ENCODE results near the gene AMBP. TPM values are rescaled to one million over a fixed set of nuclear protein-coding genes. Genes with fewer than 3 reads are reported as not detected.

The AMBP gene
- total and polyA plus RNA-seq, 2 of the 13 experiments (the other 11 are each of a cell fraction or from before 2014, with no cell fraction given), result 1,510 to 2,580 TPM

DNA sequence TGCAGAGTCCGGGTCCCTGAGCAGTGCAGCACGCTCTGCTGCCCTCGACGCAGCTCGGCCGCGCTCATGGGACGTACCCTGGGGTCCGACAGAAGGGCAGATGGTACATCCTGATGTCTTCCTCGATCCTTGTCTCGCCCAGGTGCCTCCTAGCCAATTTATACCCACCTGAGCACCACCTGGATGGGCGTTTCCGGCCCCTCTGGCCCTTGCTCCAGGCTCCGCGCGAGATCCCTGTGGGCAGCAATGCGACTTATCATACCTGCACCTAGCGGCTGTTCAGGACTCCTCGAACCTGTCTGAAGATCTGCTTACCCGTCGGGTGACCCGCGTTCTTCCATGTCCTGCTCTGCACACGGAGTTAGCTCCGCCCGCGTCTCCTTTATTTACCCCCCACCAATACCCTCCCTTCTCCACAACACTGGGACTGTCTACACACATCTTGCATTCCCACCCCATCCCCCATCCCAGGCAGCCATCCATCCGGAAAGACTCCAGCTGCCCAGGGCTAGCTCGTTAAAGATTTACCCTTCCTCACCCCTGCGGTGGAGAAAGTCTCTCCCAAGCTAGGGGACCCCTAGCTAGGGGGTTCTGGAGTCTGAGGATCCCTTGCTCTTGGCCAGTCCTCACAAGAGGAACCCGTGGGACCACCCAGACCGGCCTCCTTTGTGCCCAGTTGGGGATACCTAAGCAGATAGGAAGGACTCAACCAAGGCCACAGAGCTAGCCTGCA lies 21.0 kb upstream of the AMBP start, which contains the start of gene KIF12 (continued):
- TF ChIP-seq, protein P1, sequence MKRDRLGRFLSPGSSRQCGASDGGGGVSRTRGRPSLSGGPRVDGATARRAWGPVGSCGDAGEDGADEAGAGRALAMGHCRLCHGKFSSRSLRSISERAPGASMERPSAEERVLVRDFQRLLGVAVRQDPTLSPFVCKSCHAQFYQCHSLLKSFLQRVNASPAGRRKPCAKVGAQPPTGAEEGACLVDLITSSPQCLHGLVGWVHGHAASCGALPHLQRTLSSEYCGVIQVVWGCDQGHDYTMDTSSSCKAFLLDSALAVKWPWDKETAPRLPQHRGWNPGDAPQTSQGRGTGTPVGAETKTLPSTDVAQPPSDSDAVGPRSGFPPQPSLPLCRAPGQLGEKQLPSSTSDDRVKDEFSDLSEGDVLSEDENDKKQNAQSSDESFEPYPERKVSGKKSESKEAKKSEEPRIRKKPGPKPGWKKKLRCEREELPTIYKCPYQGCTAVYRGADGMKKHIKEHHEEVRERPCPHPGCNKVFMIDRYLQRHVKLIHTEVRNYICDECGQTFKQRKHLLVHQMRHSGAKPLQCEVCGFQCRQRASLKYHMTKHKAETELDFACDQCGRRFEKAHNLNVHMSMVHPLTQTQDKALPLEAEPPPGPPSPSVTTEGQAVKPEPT (CRISPR knock-in tag; IDR thresholded peaks at IDR 0.05; ENCODE audit: low read depth), result 0 out of 2 replicates have a peak, but pooled peaks have one; percentile 32
- TF ChIP-seq, protein P2, sequence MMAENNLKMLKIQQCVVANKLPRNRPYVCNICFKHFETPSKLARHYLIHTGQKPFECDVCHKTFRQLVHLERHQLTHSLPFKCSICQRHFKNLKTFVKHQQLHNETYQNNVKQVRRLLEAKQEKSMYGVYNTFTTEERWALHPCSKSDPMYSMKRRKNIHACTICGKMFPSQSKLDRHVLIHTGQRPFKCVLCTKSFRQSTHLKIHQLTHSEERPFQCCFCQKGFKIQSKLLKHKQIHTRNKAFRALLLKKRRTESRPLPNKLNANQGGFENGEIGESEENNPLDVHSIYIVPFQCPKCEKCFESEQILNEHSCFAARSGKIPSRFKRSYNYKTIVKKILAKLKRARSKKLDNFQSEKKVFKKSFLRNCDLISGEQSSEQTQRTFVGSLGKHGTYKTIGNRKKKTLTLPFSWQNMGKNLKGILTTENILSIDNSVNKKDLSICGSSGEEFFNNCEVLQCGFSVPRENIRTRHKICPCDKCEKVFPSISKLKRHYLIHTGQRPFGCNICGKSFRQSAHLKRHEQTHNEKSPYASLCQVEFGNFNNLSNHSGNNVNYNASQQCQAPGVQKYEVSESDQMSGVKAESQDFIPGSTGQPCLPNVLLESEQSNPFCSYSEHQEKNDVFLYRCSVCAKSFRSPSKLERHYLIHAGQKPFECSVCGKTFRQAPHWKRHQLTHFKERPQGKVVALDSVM (CRISPR knock-in tag; IDR thresholded peaks at IDR 0.05), result 0 out of 2 replicates have a peak, but pooled peaks have one; percentile 11
- TF ChIP-seq, protein P3, sequence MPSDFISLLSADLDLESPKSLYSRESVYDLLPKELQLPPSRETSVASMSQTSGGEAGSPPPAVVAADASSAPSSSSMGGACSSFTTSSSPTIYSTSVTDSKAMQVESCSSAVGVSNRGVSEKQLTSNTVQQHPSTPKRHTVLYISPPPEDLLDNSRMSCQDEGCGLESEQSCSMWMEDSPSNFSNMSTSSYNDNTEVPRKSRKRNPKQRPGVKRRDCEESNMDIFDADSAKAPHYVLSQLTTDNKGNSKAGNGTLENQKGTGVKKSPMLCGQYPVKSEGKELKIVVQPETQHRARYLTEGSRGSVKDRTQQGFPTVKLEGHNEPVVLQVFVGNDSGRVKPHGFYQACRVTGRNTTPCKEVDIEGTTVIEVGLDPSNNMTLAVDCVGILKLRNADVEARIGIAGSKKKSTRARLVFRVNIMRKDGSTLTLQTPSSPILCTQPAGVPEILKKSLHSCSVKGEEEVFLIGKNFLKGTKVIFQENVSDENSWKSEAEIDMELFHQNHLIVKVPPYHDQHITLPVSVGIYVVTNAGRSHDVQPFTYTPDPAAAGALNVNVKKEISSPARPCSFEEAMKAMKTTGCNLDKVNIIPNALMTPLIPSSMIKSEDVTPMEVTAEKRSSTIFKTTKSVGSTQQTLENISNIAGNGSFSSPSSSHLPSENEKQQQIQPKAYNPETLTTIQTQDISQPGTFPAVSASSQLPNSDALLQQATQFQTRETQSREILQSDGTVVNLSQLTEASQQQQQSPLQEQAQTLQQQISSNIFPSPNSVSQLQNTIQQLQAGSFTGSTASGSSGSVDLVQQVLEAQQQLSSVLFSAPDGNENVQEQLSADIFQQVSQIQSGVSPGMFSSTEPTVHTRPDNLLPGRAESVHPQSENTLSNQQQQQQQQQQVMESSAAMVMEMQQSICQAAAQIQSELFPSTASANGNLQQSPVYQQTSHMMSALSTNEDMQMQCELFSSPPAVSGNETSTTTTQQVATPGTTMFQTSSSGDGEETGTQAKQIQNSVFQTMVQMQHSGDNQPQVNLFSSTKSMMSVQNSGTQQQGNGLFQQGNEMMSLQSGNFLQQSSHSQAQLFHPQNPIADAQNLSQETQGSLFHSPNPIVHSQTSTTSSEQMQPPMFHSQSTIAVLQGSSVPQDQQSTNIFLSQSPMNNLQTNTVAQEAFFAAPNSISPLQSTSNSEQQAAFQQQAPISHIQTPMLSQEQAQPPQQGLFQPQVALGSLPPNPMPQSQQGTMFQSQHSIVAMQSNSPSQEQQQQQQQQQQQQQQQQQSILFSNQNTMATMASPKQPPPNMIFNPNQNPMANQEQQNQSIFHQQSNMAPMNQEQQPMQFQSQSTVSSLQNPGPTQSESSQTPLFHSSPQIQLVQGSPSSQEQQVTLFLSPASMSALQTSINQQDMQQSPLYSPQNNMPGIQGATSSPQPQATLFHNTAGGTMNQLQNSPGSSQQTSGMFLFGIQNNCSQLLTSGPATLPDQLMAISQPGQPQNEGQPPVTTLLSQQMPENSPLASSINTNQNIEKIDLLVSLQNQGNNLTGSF (CRISPR knock-in tag; IDR thresholded peaks at IDR 0.05), result no peak
- TF ChIP-seq TEAD3 (CRISPR knock-in tag; optimal IDR thresholded peaks at IDR 0.05; ENCODE audit: borderline replicate concordance), result peak; percentile 84
- peak; percentile 36; the same call in 1 of the 2 replicates for TF ChIP-seq PHF8 (CRISPR knock-in tag; IDR thresholded peaks at IDR 0.05)
- no peak for TF ChIP-seq ZNF644 (CRISPR knock-in tag; IDR thresholded peaks at IDR 0.05; ENCODE audit: low read depth)
- TF ChIP-seq NR1H2 (CRISPR knock-in tag; IDR thresholded peaks at IDR 0.05; ENCODE audit: borderline replicate concordance, low read depth), result no peak
- peak; percentile 57; the same call in 1 of the 2 replicates for TF ChIP-seq FOXK1 (CRISPR knock-in tag; IDR thresholded peaks at IDR 0.05; ENCODE audit: borderline replicate concordance, low read depth)
- peak; percentile 59 for TF ChIP-seq YY1 (IDR thresholded peaks at IDR 0.05; ENCODE audit: insufficient read depth, insufficient replicate concordance, low read depth, low read length)
- TF ChIP-seq KLF6 (CRISPR knock-in tag; IDR thresholded peaks at IDR 0.05), result no peak
- TF ChIP-seq, protein P4, sequence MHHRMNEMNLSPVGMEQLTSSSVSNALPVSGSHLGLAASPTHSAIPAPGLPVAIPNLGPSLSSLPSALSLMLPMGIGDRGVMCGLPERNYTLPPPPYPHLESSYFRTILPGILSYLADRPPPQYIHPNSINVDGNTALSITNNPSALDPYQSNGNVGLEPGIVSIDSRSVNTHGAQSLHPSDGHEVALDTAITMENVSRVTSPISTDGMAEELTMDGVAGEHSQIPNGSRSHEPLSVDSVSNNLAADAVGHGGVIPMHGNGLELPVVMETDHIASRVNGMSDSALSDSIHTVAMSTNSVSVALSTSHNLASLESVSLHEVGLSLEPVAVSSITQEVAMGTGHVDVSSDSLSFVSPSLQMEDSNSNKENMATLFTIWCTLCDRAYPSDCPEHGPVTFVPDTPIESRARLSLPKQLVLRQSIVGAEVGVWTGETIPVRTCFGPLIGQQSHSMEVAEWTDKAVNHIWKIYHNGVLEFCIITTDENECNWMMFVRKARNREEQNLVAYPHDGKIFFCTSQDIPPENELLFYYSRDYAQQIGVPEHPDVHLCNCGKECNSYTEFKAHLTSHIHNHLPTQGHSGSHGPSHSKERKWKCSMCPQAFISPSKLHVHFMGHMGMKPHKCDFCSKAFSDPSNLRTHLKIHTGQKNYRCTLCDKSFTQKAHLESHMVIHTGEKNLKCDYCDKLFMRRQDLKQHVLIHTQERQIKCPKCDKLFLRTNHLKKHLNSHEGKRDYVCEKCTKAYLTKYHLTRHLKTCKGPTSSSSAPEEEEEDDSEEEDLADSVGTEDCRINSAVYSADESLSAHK (CRISPR knock-in tag; IDR thresholded peaks at IDR 0.05; ENCODE audit: borderline replicate concordance), result no peak
- TF ChIP-seq, protein P5, sequence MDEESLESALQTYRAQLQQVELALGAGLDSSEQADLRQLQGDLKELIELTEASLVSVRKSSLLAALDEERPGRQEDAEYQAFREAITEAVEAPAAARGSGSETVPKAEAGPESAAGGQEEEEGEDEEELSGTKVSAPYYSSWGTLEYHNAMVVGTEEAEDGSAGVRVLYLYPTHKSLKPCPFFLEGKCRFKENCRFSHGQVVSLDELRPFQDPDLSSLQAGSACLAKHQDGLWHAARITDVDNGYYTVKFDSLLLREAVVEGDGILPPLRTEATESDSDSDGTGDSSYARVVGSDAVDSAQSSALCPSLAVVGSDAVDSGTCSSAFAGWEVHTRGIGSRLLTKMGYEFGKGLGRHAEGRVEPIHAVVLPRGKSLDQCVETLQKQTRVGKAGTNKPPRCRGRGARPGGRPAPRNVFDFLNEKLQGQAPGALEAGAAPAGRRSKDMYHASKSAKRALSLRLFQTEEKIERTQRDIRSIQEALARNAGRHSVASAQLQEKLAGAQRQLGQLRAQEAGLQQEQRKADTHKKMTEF (CRISPR knock-in tag; IDR thresholded peaks at IDR 0.05), result peak; percentile 43; the same call in 1 of the 2 replicates
- no peak for TF ChIP-seq NR3C1 (CRISPR knock-in tag; IDR thresholded peaks at IDR 0.05)
- peak; percentile 64; the same call in 1 of the 2 replicates for TF ChIP-seq ZNF746 (CRISPR knock-in tag; IDR thresholded peaks at IDR 0.05)
- peak; percentile 20; the same call in 1 of the 2 replicates for TF ChIP-seq ELF1 (CRISPR knock-in tag; IDR thresholded peaks at IDR 0.05)
